ENCODE measurements around the gene FAAP20. TPM values are rescaled to one million over a fixed set of nuclear protein-coding genes. Genes with fewer than 3 reads are reported as not detected.

FAAP20 gene
- total and polyA plus RNA-seq, 7 donors: 17.8 to 48.1 (median 22.1) TPM

DNA sequence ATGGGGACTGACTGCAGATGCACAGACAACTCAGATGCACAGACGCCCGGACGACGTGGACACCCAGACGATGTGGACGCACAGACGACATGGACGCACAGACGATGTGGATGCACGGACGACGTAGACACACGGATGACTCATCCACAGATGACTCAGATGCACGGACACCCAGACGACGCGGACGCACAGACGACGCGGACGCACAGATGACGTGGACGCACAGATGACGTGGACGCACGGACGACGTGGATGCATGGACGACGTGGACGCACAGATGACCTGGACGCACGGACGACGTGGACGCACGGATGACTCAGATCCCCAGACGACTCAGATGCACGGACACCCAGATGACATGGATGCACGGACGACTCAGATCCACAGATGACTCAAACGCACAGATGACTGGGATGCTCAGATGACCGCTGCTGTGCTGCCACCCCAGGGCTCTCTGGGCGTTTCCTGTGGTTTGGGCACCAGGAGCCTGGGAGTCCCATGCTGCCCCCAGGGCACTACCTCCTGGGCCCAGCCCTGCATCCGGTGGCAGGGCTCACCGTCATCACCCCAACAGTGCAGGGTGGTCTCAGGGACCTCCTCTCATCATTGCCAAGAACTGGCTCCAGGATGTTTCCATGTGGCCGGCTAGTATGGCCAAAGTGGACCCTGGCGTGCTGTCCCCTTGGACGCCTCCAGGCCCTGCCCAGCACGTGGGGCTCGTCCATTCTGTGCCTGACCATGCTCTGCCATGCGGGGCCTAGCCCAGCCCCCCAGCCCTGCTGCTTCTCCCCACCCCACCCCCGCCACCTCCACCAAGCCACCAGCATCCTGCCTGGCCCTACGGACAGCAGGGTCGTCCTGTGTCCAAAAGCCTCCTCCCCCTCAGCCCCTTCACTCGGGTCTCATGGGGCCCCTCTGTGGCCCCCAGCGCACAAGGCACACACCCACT is 14.0 kb downstream of the FAAP20 start:
- H3K36me3 ChIP-seq (ENCODE audit: insufficient read depth in 1 of 2, low read depth in 1 of 2): no peaks in the 10 kb centered on the region
- intact Hi-C loops (cut with DNase I): no loop called here
- 85 to 90% (median 86%) methylated on average over 55 to 58 of the region's 58 CpGs for WGBS, 3 donors
- no peak for ATAC-seq
- H3K4me1 ChIP-seq: no peaks in the 10 kb centered on the region
- H3K4me3 ChIP-seq: no peak overlapping the region
- TF ChIP-seq, protein P1, sequence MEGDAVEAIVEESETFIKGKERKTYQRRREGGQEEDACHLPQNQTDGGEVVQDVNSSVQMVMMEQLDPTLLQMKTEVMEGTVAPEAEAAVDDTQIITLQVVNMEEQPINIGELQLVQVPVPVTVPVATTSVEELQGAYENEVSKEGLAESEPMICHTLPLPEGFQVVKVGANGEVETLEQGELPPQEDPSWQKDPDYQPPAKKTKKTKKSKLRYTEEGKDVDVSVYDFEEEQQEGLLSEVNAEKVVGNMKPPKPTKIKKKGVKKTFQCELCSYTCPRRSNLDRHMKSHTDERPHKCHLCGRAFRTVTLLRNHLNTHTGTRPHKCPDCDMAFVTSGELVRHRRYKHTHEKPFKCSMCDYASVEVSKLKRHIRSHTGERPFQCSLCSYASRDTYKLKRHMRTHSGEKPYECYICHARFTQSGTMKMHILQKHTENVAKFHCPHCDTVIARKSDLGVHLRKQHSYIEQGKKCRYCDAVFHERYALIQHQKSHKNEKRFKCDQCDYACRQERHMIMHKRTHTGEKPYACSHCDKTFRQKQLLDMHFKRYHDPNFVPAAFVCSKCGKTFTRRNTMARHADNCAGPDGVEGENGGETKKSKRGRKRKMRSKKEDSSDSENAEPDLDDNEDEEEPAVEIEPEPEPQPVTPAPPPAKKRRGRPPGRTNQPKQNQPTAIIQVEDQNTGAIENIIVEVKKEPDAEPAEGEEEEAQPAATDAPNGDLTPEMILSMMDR (IDR thresholded peaks at IDR 0.05): no peak
- no peak overlapping the region for H3K27ac ChIP-seq
- H3K9me3 ChIP-seq: no peaks in the 10 kb centered on the region
- no peaks in the 10 kb centered on the region for H3K27me3 ChIP-seq (ENCODE audit: insufficient read depth in 3 of 3, low read length in 2 of 3)
- no peak for DNase-seq

DNA sequence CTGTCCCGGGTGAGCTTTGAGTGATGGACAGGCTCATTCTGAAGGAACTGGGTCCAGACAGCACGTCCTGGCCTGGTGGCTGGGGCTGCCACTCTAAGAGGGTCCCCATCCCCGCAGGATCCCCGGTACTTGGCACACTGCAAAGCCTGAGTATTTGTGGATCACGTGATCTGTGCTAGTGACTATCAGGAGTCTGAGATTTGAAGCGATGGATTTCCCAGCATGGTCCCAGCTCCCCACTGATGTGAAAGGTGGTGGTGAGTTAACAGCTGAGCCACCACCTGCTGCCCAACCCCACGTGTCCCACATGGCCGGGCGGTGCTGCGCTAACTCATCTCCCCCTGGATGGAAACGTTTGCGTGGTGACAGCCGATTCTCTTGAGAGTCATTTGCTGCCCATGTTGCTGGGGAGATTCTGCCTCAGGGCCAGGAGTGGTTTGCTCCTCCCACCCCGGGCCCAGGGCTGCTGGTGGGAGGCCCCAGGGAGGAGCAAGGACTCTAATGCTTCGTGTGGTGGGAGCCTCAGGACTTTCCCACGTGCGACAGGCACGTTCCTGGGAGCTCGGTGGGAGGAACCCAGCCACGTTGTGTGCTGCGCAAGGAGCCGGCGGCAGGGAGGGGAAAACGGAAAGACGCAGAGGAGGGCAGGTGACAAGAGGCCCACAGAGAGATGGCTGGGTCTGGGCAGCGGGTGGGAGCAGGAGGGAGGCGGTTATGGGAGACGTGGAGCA is 15.1 kb downstream of the FAAP20 start:
- DNase-seq (no peak), ATAC-seq (no peak)
- 40 to 46% (median 42%) methylated on average over 28 of the region's 28 CpGs for WGBS, 3 donors
- Histone ChIP-seq H3K4me3 (no peak overlapping the region), H3K9me3 (no peaks in the 10 kb centered on the region), H3K27ac (no peak overlapping the region), H3K36me3 (ENCODE audit: insufficient read depth in 1 of 2, low read depth in 1 of 2) (no peaks in the 10 kb centered on the region), H3K27me3 (ENCODE audit: insufficient read depth in 3 of 3, low read length in 2 of 3) (peaks cover 0 to under 1% (median 0%) of the 10 kb centered on the region in 3 donors), H3K4me1 (no peaks in the 10 kb centered on the region)
- TF ChIP-seq, protein P1 (IDR thresholded peaks at IDR 0.05): no peak
- intact Hi-C loops (cut with DNase I): no loop called here

DNA sequence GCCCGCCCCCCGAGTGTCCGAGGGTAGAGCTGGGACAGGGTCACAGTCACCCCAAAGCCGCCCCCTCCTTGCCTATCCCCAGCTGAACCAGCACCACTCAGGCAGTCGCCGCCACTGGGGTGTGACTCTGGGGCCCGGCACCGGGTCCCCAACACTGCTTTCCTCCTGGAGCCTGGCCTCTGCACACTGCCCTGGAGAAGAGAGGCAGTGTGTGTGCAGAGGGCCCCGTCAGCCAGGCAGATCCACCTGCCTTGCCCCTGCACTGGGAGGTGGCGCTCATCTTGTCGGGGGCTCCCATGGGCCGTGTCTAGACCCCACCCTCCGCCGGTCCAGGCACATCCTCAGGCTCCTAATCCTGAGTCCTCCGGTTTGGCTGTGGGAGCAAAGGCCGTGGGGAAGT is 15.7 kb downstream of the FAAP20 start:
- Histone ChIP-seq H3K36me3 (ENCODE audit: insufficient read depth in 1 of 2, low read depth in 1 of 2) (no peaks in the 10 kb centered on the region), H3K27me3 (ENCODE audit: insufficient read depth in 3 of 3, low read length in 2 of 3) (peaks cover 0 to 7% (median 0%) of the 10 kb centered on the region in 3 donors), H3K9me3 (no peaks in the 10 kb centered on the region), H3K4me1 (no peaks in the 10 kb centered on the region), H3K27ac (no peak overlapping the region), H3K4me3 (no peak overlapping the region)
- TF ChIP-seq, protein P1 (IDR thresholded peaks at IDR 0.05): no peak
- no peak for DNase-seq
- 77 to 79% (median 79%) methylated on average over 13 to 16 of the region's 16 CpGs for WGBS, 3 donors
- intact Hi-C loops (cut with DNase I): no loop called here
- no peak for ATAC-seq

DNA sequence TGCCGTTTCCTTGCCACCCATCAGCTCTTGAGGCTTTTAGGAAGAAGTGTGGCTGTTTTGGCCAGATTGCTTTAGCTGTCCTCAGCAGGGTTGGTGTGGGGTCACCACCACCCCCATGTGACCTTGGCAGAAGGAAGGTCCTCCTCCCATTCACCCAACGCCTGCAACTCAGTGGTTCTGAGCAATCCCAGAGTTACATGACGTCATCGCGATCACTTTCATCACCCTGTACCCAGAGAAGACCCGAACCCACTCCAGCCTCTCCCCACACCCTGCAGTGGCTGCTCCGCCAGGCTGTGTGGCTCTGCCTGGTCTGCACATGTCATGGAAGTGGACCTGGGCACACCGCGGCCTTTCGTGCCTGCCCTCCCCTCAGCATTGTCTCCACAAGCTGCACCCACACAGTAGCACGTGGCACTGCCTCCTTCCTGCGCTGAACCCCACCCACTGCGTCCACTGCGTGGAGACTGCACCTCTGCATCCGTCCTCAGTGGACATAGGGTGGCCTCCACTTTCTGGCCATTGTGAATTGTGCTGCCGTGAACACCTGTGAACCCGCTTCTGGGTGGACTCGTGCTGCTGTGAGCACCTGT is 16.5 kb downstream of the FAAP20 start:
- Histone ChIP-seq H3K4me3 (no peak overlapping the region), H3K9me3 (no peaks in the 10 kb centered on the region), H3K4me1 (no peaks in the 10 kb centered on the region), H3K27me3 (ENCODE audit: insufficient read depth in 3 of 3, low read length in 2 of 3) (peaks cover 0 to 9% (median 0%) of the 10 kb centered on the region in 3 donors), H3K36me3 (ENCODE audit: insufficient read depth in 1 of 2, low read depth in 1 of 2) (no peaks in the 10 kb centered on the region), H3K27ac (no peak overlapping the region)
- ATAC-seq (no peak), DNase-seq (no peak)
- 87 to 91% (median 90%) methylated on average over 18 of the region's 18 CpGs for WGBS, 3 donors
- TF ChIP-seq, protein P1 (IDR thresholded peaks at IDR 0.05): no peak
- intact Hi-C loops (cut with DNase I): no loop called here

Measured in psoas muscle (tissue), 8 donors.